Measurements from ENCODE around the gene LHFPL6. TPM values are rescaled to one million over a fixed set of nuclear protein-coding genes. Genes with fewer than 3 reads are reported as not detected.

Gene LHFPL6
- total and polyA plus RNA-seq, 10 of the 15 experiments (the other 5 are each of a cell fraction or from before 2014, with no cell fraction given): 0.11 to 4.6 (median 0.41) TPM

GRCh38 chr13:39528661-39528980, 74.4 kb downstream of the LHFPL6 start:
- Histone ChIP-seq H3K9me3 (replicated peaks; ENCODE audit: control insufficient read depth, insufficient read depth, low read length) (no peaks in the 10 kb centered on the region), H3K4me1 (ENCODE audit: control insufficient read depth, insufficient read depth, low read length) (no peaks in the 10 kb centered on the region), H3K27ac (ENCODE audit: control insufficient read depth, insufficient read depth) (no peak overlapping the region), H3K4me3 (no peak overlapping the region), H3K4me2 (ENCODE audit: control insufficient read depth, insufficient read depth) (no peak overlapping the region), H3K79me2 (ENCODE audit: control insufficient read depth, insufficient read depth, low read length) (no peaks in the 10 kb centered on the region), H3K27me3 (replicated peaks in 1 of 2; ENCODE audit: control insufficient read depth in 2 of 2, insufficient read depth in 2 of 2, low read length in 1 of 2) (no peaks in the 10 kb centered on the region), H3K36me3 (ENCODE audit: control insufficient read depth in 2 of 2, insufficient read depth in 2 of 2, low read length in 1 of 2) (no peaks in the 10 kb centered on the region), H4K20me1 (ENCODE audit: control insufficient read depth, insufficient read depth) (no peaks in the 10 kb centered on the region), H3K9ac (ENCODE audit: control insufficient read depth, insufficient read depth, low read length) (no peak overlapping the region), H2AFZ (ENCODE audit: control insufficient read depth, low read depth, low read length) (no peak overlapping the region)
- BruUV-seq (replicated peaks): no TSS peak
- POLR2A ChIA-PET: interaction anchor here (1.2 to 1.8 kb wide), 2 partner anchors 7 to 14 kb away, joined by 4 read pairs; no protein-coding TSS in a partner anchor
- SMC1A ChIA-PET (ENCODE audit: uncharacterized antibody, unreplicated experiment): interaction anchor here (0.9 to 2.7 kb wide), 8 partner anchors 9 to 78 kb away, joined by 3 to 15 read pairs (median 4); no protein-coding TSS in a partner anchor
- no peak for ATAC-seq
- RAD21 ChIA-PET (ENCODE audit: unreplicated experiment): interaction anchor here (1.3 to 1.5 kb wide), 2 partner anchors 22 to 38 kb away, joined by 3 read pairs; no protein-coding TSS in a partner anchor
- 22% methylated on average over 3 of the region's 3 CpGs for WGBS (ENCODE audit: insufficient coverage, insufficient replicate concordance, low lambda C conversion rate, missing lambda C conversion rate)
- CTCF ChIA-PET: interaction anchor here (1.0 to 2.5 kb wide), 3 partner anchors 8 to 384 kb away, joined by 3 to 10 read pairs (median 5); no protein-coding TSS in a partner anchor
- TF ChIP-seq CBFB (IDR thresholded peaks at IDR 0.05; ENCODE audit: low read depth) (no peak), ZNF207 (IDR thresholded peaks at IDR 0.05; ENCODE audit: borderline replicate concordance) (no peak), BRCA1 (IDR thresholded peaks at IDR 0.05; ENCODE audit: low read depth, low read length) (no peak), RCOR1 (conservative IDR thresholded peaks at IDR 0.05; ENCODE audit: low read depth, low read length) (no peak), TAF1 (IDR thresholded peaks at IDR 0.05; ENCODE audit: borderline replicate concordance, low read depth, low read length) (no peak), CBX3 (IDR thresholded peaks at IDR 0.05; ENCODE audit: borderline replicate concordance, low read depth) (no peak), PAX5 (IDR thresholded peaks at IDR 0.05; ENCODE audit: borderline replicate concordance, low read depth, low read length) (no peak), FOS (IDR thresholded peaks at IDR 0.05; ENCODE audit: borderline replicate concordance, extremely low read depth, insufficient read length) (no peak), TBL1XR1 (IDR thresholded peaks at IDR 0.05; ENCODE audit: low read depth, low read length) (no peak)
- in situ Hi-C loops (cut with MboI): no loop called here
- FAIRE-seq: no peak
- no peak for DNase-seq (ENCODE audit: low read depth, low spot score)
- intact Hi-C loops (cut with micrococcal nuclease; ENCODE audit: unreplicated experiment): no loop called here
